HepG2 (cell line): ENCODE results near the gene CD200. TPM values are rescaled to one million over a fixed set of nuclear protein-coding genes. Genes with fewer than 3 reads are reported as not detected.
"Not testable (repeated sequence)": the region's sequence is repeated elsewhere in the genome, so short reads cannot be mapped to it uniquely, and the experiment has no call there.

Source experiments
- ATAC-seq: fragments of 200-7000 bp; cut with Tn5 transposase; 3 replicates; pipeline ENCODE4 v1.9.1; 2020; ENCODE audit warnings: mild to moderate bottlenecking, moderate library complexity
- BruUV-seq: library from RNA; stranded (reverse); fragments of 400-500 nt; replicated peaks from 2 replicates; lab custom pipeline; 2021; lab: Mats Ljungman, UMichigan
- CTCF ChIA-PET: fragments of 300-600 bp; formaldehyde crosslinking; extraction: SDS; loops from one replicate; lab custom pipeline; 2021; ENCODE audit warnings: low total read pairs, inconsistent platforms, low intra/inter-chr PET ratio; lab: Yijun Ruan, JAX
- POLR2A ChIA-PET: fragments of 350-600 bp; sonication (Branson Sonifier 250); formaldehyde crosslinking; loops from one replicate; lab custom pipeline; 2020; ENCODE audit warnings: antibody characterized with exemption, inconsistent platforms; lab: Yijun Ruan, JAX
- DNase-seq: peaks from one replicate; pipeline ENCODE4 v3.0.0-alpha.2; 2015; ENCODE audit warnings: low spot score
- FAIRE-seq: peaks from 3 replicates; lab custom pipeline; 2011; peaks lifted over from hg19 to GRCh38; lab: Jason Lieb, UNC
- H2AFZ ChIP-seq: one replicate; pipeline ENCODE4 v1.6.1; 2011; ENCODE audit warnings: low read length, inconsistent platforms
- H3K27ac ChIP-seq: fragments of 300-600 bp; 3 replicates; pipeline ENCODE4 v1.8.0; 2011; ENCODE audit warnings: mixed run types, mild to moderate bottlenecking, mixed read lengths, low read length, inconsistent platforms; ENCODE audit not compliant: insufficient read depth; ENCODE audit errors: extremely low read length
- H3K27me3 ChIP-seq, 2 experiments: fragments of 200-600 bp in 1 of 2; 2 replicates in 1 of 2; 3 replicates in 1 of 2; pipeline versions ENCODE4 v1.6.0 to v1.8.0; 2011; ENCODE audit warnings: low read length in 2 of 2, mild to moderate bottlenecking in 2 of 2, moderate library complexity in 2 of 2, inconsistent platforms in 1 of 2; ENCODE audit not compliant: insufficient read depth in 2 of 2, control insufficient read depth in 1 of 2
- H3K36me3 ChIP-seq, 2 experiments: fragments of 200-600 bp in 1 of 2; replicated peaks in 1 of 2; 2 replicates in 1 of 2; 3 replicates in 1 of 2; pipeline versions ENCODE4 v1.5.1 to v1.8.0; 2011; ENCODE audit warnings: low read length in 2 of 2, inconsistent platforms in 1 of 2; ENCODE audit not compliant: insufficient read depth in 2 of 2, control insufficient read depth in 1 of 2
- H3K4me1 ChIP-seq: 2 replicates; pipeline ENCODE4 v1.5.1; 2012; ENCODE audit warnings: low read length, inconsistent platforms; ENCODE audit not compliant: insufficient read depth
- H3K4me2 ChIP-seq: 2 replicates; pipeline ENCODE4 v1.6.0; 2011; ENCODE audit warnings: low read depth, low read length, inconsistent platforms
- H3K4me3 ChIP-seq, 3 experiments: fragments of 200-600 bp in 1 of 3; sonication (generic), shearing (Covaris generic) in 1 of 3; replicated peaks in 1 of 3; 2 replicates each; pipeline ENCODE4 v1.5.1; 2011 to 2016; ENCODE audit warnings: low read length in 3 of 3, inconsistent platforms in 2 of 3, low read depth in 2 of 3, mild to moderate bottlenecking in 2 of 3, control low read depth in 1 of 3, mixed read lengths in 1 of 3; ENCODE audit not compliant: insufficient read depth in 1 of 3
- H3K79me2 ChIP-seq: one replicate; pipeline ENCODE4 v1.6.1; 2011; ENCODE audit warnings: low read length, inconsistent platforms; ENCODE audit not compliant: insufficient read depth
- H3K9ac ChIP-seq: 2 replicates; pipeline ENCODE4 v1.6.0; 2011; ENCODE audit warnings: mild to moderate bottlenecking, low read depth, low read length, inconsistent platforms; ENCODE audit not compliant: insufficient read depth
- H3K9me3 ChIP-seq: 2 replicates; pipeline ENCODE4 v1.5.1; 2012; ENCODE audit warnings: mild to moderate bottlenecking, low read length
- H4K20me1 ChIP-seq: 2 replicates; pipeline ENCODE4 v1.6.0; 2011; ENCODE audit warnings: inconsistent platforms, mild to moderate bottlenecking, low read length, moderate library complexity; ENCODE audit not compliant: insufficient read depth
- FOXP4 ChIP-seq: sonication (generic); formaldehyde crosslinking; IDR thresholded peaks from 2 replicates; pipeline ENCODE4 v1.4.0; 2020; ENCODE audit warnings: missing genetic modification reagents
- NCOA5 ChIP-seq: sonication (generic); formaldehyde crosslinking; IDR thresholded peaks from 2 replicates; pipeline ENCODE4 v1.4.0; 2020; ENCODE audit warnings: missing genetic modification reagents
- REXO4 ChIP-seq: sonication (generic); formaldehyde crosslinking; IDR thresholded peaks from 2 replicates; pipeline ENCODE4 v1.8.0; 2022; ENCODE audit warnings: missing genetic modification reagents, mild to moderate bottlenecking, borderline replicate concordance
- SAP130 ChIP-seq: IDR thresholded peaks from 2 replicates; pipeline ENCODE4 v1.6.1; 2016; ENCODE audit warnings: low read depth
- SNAI1 ChIP-seq: sonication (generic); formaldehyde crosslinking; IDR thresholded peaks from 2 replicates; pipeline ENCODE4 v1.5.0; 2020; ENCODE audit warnings: mild to moderate bottlenecking, missing genetic modification reagents, borderline replicate concordance
- WGBS: methylation state at CpG from one replicate; pipeline ENCODE4 v1.1.6; 2017; ENCODE audit warnings: low lambda C conversion rate; 5-methylcytosine and 5-hydroxymethylcytosine counted together
- in situ Hi-C: cut with HindIII; loops from 2 replicates; pipeline ENCODE4 v1.10.0; 2017; ENCODE audit warnings: low pct_unique_long_range_greater_than_20kb; ENCODE audit not compliant: extremely low pct_ligation_motif_present
- intact Hi-C: fragments of 100-400 bp; cut with micrococcal nuclease; formaldehyde crosslinking; loops from one replicate; pipeline ENCODE4 v1.10.0; 2022; ENCODE audit not compliant: unreplicated experiment
- polyA plus RNA-seq, 8 experiments: library from polyadenylated mRNA; depleted of rRNA in 3 of 8; stranded (reverse) in 7 of 8; unstranded in 1 of 8; fragments of >200 nt; fragmentation: Illumina TruSeq in 4 of 8; extraction: Trizol in 4 of 8; gene quantifications; 2 replicates each; pipeline versions ENCODE4 v1.2.1 to v1.2.3, GENCODE V29; 2011 to 2016; ENCODE audit warnings: low read depth in 4 of 8, missing spikeins in 1 of 8, mixed read lengths in 1 of 8; ENCODE audit not compliant: insufficient read depth in 1 of 8
- total RNA-seq, 5 experiments: library from RNA; depleted of rRNA; stranded (reverse); fragments of >200 nt; fragmentation: Illumina TruSeq; extraction: Trizol; gene quantifications; 2 replicates each; pipeline ENCODE4 v1.2.3, GENCODE V29; 2016; ENCODE audit warnings: low read depth in 1 of 5

CD200 gene
- total and polyA plus RNA-seq, 2 of the 13 experiments (the other 11 are each of a cell fraction or from before 2014, with no cell fraction given), result not detected

- H3K27ac ChIP-seq, BruUV-seq, H3K9ac ChIP-seq, H3K9me3 ChIP-seq, POLR2A ChIA-PET, in situ Hi-C loops, CTCF ChIA-PET, H3K4me2 ChIP-seq, H3K79me2 ChIP-seq, ATAC-seq, H3K4me1 ChIP-seq, H4K20me1 ChIP-seq, H3K4me3 ChIP-seq, FAIRE-seq, H3K27me3 ChIP-seq, DNase-seq, H2AFZ ChIP-seq, H3K36me3 ChIP-seq, intact Hi-C loops: not testable (repeated sequence)
- WGBS, result 47% methylated on average over 5 of the region's 5 CpGs
These were observed 67.4 kb downstream of the CD200 start for GRCh38 chr3:112400317-112400716.

DNA sequence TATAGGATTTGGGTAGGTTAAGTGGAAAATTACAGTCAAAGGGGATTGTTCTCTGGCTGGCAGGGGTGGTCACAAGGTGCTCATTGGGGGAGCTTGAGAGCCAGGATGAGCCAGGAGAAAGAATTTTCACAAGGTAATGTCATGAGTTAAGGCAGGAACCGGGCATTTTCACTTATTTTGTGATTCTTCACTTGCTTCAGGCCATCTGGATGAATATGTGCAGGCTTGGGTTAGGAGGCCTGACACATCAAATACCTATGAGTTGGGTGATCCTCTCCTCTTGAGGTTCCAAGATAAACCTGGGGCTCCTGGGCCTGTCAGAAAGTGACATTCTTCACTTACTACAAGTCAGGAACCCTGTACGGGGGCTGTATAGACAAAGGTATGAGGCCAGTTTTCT, 68.7 kb downstream of the CD200 start:
- Histone ChIP-seq H3K9ac (no peak overlapping the region), H3K4me2 (no peak overlapping the region), H3K4me3 (no peak overlapping the region), H3K79me2 (no peaks in the 10 kb centered on the region), H3K9me3 (no peaks in the 10 kb centered on the region), H4K20me1 (no peaks in the 10 kb centered on the region), H3K4me1 (no peaks in the 10 kb centered on the region), H3K27me3 (no peaks in the 10 kb centered on the region), H3K36me3 (no peaks in the 10 kb centered on the region), H3K27ac (no peak overlapping the region), H2AFZ (no peak overlapping the region)
- intact Hi-C loops, result no loop called here
- ATAC-seq (no peak), DNase-seq (no peak), FAIRE-seq (no peak)
- in situ Hi-C loops, result no loop called here
- ChIA-PET CTCF (no interaction called here), POLR2A (no interaction called here)
- 4% methylated on average over 2 of the region's 2 CpGs for WGBS
- no TSS peak for BruUV-seq
- TF ChIP-seq NCOA5 (CRISPR knock-in tag), result no peak
- TF ChIP-seq FOXP4 (CRISPR knock-in tag), result no peak
- no peak for TF ChIP-seq SNAI1 (CRISPR knock-in tag)
- no peak for TF ChIP-seq REXO4
- no peak for TF ChIP-seq SAP130 (CRISPR knock-in tag)
